NCI-H460 (cell line): ENCODE measurements around the gene GFRA1. TPM values are rescaled to one million over a fixed set of nuclear protein-coding genes. Genes with fewer than 3 reads are reported as not detected.
"Not testable (repeated sequence)": the region's sequence is repeated elsewhere in the genome, so short reads cannot be mapped to it uniquely, and the experiment has no call there.

Experiments used
- DNase-seq: peaks from one replicate; pipeline ENCODE4 v3.0.0-alpha.2; 2016; ENCODE audit warnings: low read depth; ENCODE audit errors: extremely low read depth
- total RNA-seq: library from RNA; depleted of rRNA; stranded (reverse); fragments of >200 nt; shearing (Covaris generic); gene quantifications from 2 replicates; pipeline ENCODE4 v1.2.3, GENCODE V29; 2014

The GFRA1 gene
- total RNA-seq, 1 experiment from 2014 or later: 0.69 TPM

DNA sequence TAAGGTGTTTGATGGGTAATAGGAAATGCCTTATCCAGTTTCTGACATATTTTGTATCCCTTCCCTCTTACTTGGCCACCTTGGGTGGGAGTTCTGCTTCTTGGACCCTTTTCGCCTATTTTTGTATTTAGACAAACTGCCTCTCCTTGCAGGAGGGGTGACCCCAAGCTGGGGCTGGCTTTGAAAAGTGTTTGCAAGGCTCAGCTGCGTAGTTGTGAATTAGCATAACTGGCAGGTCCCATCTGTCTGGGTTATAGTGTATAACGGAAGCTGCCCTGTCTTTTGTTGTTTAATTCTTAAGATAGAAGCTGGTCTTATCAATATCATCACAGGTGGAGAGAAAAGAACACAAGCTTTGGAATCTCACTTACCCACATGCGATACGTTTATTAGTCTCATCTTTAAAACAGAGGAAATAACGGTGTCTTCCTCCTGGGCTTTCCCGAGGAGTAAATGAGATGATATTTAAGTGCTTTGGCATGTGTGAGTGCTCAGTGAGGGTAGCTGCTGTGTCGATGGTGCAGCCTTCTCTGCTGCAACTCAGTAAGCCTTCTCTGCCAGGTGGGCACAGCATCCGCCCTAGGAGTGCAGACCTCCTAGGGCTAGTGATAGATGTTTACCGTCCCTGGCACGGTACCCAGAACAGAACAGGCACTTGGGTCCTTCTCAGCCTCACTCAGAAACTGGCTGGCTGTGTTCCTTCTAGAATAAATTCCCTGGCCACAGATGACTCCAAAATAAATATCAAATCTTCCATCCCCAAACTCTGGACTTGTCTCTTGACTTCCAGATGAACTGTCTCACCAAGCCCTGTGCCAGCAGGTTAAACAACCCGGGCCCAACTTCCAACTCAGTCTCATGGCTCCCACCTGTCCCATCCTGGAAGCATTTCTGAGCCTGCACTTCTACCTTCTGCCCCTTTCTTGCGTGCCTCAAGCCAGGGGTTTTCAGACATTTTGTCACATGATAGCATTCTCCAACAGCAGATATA lies 227.3 kb downstream of the GFRA1 start:
- DNase-seq: no peak

DNA sequence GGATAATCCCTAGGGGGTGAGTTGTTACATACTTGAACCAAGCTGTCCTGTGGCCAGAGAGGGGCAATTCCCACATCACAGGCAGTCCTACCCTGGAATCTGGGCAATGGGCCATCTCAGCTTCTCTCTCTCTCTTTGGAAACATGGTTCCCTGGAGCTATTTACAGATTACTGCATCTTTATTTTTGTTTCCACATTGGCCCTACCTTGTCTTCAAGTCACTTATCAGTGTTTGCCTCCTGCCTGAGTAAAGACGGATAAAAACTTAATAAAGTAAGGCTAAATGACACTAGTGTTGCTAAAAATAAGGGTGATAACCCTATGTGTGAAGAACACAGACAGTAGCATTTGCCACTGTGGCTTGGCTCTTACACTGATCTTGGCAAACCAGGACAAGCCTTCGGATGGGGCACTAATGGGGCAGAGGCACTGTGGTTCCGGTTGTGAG lies 228.2 kb downstream of the GFRA1 start:
- DNase-seq: no peak

- DNase-seq: no peak
Observed at GRCh38 chr10:116043861-116044260, 229.1 kb downstream of the GFRA1 start.

DNA sequence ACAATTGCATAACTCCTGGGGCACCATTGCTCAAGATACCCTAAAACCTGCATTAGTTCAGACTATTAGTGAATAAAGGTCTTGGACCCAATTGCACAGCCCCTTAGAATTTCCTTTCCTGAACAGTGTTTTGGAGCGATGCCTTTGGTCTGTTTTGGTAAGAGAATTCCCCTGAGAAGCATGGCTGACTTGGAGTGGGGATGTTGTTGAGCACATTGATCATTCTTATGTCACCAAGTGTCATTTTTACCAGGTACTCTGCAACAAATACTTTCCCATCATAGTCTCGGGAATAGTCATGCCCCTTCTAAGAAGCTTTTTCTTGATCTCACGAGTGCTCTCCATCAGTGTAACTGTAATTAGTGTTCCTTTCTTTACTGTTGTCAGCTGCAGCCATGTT lies 229.7 kb downstream of the GFRA1 start:
- DNase-seq: no peak

DNA sequence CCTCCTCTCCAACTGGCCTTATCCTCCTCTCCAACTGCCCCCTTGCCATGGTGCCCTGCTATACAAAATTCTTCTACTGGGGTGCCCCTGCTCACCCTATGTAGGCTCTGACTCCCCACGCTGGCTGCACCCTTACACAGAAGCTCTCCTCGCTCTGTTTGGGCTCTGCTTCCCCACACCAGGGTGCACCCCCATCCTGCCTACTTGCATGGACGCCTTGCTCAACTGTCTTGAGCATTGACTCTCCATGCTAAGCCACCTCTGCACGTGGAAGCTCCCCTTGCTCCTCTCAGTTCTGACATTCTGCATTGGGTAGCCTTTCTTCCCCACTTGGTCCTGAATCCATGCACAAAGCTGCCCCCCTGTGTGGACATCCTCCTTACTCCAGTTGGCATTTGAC lies 231.1 kb downstream of the GFRA1 start:
- no peak for DNase-seq

GRCh38 chr10:116039612-116040011 lies 233.4 kb downstream of the GFRA1 start:
- no peak for DNase-seq

DNA sequence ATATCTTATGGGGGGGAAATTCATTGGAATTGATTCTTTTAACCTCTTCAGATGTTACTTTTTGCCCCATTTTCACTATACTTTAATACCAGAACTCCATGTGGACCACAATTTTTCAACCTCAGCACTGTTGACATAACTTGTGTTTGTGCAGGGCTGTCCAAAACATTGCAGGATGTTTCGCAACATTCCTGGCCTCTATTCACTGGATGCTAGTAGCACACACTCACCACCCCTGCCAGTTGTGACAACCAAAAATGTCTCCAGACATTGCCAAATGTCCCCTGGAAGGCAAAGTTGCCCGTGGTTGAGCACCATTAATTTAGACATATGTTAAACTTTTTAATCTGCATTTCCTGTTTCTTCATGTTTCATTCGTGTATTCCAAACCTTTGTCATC lies 234.7 kb downstream of the GFRA1 start:
- peak; percentile 4 for DNase-seq

- not testable (repeated sequence) for DNase-seq
Observed at GRCh38 chr10:116035406-116035805, 237.6 kb downstream of the GFRA1 start.

DNA sequence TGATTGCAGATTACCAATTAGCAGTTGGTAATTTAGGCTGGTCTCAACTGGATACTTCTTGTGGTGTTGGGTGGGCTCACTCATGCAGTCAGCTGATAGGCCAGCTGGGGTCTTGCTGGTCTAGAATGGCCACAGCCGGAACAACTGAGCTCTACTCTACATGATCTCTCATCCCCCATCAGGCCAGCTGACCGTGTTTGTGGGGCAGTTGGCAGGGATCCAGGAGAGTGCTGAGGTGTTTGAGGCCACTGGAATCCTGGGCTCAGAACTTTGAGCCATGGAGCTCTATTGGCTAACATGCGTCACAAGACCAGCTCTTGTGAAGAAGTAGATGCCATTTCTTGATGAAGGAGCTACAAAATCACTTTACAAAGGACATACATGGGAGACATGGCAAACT lies 242.4 kb downstream of the GFRA1 start:
- DNase-seq: no peak

DNA sequence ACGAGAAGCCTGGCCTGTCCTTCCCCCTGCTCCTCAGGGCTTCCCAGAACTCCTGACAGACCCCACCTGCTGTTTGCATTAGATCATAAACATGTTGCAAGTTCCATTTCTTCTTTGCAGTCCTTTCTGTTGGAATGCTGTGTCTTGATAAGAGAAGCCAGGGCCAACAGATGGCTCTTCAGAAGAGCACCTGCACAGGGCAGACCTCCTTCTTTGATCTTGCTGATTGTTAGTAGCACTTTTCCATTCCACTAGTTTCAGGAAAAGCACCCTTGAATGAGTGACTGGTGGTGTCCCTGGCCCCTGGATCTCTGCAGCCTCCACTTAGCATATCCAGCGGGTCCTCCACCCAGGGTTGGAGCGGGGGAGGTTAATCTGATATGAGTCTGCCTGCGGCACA lies 243.2 kb downstream of the GFRA1 start:
- DNase-seq: no peak

- no peak for DNase-seq
Observed at GRCh38 chr10:116027355-116027754, 245.7 kb downstream of the GFRA1 start.

- DNase-seq: no peak
Observed at GRCh38 chr10:116026725-116027124, 246.3 kb downstream of the GFRA1 start.

GRCh38 chr10:116026315-116026714 lies 246.7 kb downstream of the GFRA1 start:
- DNase-seq: no peak

DNA sequence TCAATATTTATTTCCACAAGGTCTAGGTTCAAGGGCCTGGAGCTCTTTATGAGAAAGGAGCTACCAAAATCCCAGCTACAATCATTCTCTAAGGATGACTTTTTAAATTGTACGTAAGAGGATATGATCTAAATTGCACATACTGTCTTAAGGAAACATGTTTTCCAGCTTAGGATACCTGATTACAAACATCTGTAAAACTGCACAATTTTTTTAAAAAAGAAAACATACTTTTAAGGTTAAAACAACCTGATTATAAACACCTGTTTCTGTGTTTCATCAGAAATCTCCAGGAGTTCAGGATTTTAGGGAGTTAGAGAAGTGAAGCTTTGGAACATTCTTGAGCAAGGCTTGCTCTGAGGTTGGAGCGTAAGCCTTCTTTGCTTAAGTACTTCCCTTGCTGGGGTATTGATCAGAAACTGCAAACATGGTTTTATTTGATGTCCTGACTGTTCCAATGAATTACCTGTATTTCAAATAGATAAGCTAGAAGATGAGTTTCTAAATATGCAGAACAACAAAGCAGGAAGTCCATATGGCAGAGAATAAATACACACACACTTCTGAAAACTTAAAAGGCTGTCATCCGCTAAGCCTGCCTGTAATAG lies 248.6 kb downstream of the GFRA1 start:
- no peak for DNase-seq

- no peak for DNase-seq
Observed at GRCh38 chr10:116017405-116017804, 255.6 kb downstream of the GFRA1 start.

- DNase-seq: no peak
Observed at GRCh38 chr10:116015583-116016333, 257.2 kb downstream of the GFRA1 start.

DNA sequence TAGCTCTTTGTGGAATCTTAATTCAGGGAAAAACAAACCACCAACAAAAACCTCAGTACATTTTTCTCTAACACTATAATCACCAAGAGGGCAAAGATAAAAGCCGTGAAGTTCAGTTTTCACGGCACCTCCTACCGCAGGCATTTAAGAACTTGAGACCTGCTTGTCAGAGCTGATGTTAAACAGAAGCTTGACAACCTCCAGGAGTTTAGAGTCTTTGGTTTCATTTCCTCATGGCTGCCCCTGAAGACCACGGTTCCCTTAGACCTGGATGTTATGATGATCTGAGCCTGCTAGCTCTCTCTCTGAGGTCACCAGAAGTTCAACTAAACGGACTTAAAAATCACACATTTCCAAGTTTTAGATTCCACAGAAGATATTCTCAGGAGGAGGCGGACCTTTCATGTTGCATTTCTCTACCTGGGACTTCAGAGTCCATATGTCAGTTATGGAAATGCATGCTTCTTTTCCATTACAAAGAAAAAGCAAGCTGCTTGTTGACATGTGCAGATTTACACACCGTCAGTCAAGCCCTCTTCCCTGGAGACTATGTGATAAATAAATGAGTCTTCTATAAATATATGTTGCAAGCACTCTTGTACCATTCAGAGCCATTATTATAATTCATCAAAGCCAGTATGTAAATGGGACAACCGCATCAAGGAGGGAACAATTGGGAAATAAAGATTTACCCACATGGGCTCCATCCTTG lies 258.0 kb downstream of the GFRA1 start:
- no peak for DNase-seq

- DNase-seq: no peak
Observed at GRCh38 chr10:116014326-116014725, 258.7 kb downstream of the GFRA1 start.

GRCh38 chr10:116011929-116012328 lies 261.1 kb downstream of the GFRA1 start:
- no peak for DNase-seq

- no peak for DNase-seq
Observed at GRCh38 chr10:116007256-116007891, 265.6 kb downstream of the GFRA1 start.
